22Rv1 (cell line): ENCODE data around the gene LNX2.
"Not testable (repeated sequence)": the region's sequence is repeated elsewhere in the genome, so short reads cannot be mapped to it uniquely, and the experiment has no call there.

Experiments
- H3K27ac ChIP-seq: fragments of 450-650 bp; 2 replicates; pipeline ENCODE4 v1.5.1; 2017
- ZFX ChIP-seq: fragments of 450-650 bp; IDR thresholded peaks from 2 replicates; pipeline ENCODE4 v1.6.1; 2017; ENCODE audit warnings: antibody characterized with exemption, borderline replicate concordance
- TF ChIP-seq, protein P1 (sequence below): fragments of 450-650 bp; IDR thresholded peaks from 2 replicates; pipeline ENCODE4 v1.5.1; 2017; ENCODE audit warnings: mild to moderate bottlenecking

Gene LNX2

DNA sequence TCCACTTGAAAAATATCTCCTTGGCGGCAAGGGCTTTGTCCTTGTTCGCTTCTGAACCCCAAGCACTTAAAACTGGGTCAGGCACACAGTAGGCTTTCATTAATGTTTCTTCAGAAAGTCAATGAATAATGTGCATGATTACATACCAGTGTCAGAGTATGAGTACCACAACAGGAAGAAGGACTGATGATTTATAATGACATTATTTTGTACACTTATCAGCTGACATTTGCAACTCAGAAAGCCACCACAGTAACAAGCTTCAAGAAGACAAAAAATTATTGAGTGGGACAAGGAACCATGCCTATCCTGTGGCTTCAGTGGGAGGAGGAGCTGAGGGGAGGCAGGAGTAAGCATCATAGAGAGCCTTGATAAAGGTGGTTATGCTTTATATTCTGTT lies 11.3 kb upstream of the LNX2 start:
- TF ChIP-seq, protein P1, sequence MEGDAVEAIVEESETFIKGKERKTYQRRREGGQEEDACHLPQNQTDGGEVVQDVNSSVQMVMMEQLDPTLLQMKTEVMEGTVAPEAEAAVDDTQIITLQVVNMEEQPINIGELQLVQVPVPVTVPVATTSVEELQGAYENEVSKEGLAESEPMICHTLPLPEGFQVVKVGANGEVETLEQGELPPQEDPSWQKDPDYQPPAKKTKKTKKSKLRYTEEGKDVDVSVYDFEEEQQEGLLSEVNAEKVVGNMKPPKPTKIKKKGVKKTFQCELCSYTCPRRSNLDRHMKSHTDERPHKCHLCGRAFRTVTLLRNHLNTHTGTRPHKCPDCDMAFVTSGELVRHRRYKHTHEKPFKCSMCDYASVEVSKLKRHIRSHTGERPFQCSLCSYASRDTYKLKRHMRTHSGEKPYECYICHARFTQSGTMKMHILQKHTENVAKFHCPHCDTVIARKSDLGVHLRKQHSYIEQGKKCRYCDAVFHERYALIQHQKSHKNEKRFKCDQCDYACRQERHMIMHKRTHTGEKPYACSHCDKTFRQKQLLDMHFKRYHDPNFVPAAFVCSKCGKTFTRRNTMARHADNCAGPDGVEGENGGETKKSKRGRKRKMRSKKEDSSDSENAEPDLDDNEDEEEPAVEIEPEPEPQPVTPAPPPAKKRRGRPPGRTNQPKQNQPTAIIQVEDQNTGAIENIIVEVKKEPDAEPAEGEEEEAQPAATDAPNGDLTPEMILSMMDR, result no peak
- TF ChIP-seq ZFX, result no peak
- no peak overlapping the region for H3K27ac ChIP-seq

DNA sequence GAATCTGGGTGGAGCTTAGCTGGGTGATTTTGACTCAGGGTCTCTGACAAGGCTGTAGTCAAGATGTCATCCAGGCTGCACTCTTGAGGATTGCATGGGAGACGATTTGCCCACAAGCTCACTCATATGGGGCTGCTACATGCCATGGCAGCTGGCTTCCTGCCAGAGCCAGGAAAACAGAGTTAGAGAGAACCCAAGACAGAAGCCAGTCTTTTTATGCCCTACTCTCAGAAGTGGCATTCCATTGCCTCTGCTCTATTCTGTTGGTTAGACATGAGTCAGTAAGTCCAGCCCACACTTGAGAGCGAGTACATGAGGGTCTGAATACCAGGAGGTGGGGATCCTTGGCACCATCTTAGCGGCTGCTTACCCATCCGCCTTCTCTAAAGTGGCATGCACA lies 10.8 kb upstream of the LNX2 start:
- TF ChIP-seq, protein P1, result no peak
- TF ChIP-seq ZFX, result no peak
- H3K27ac ChIP-seq, result no peak overlapping the region

GRCh38 chr13:27628766-27629165 lies 8.4 kb upstream of the LNX2 start:
- H3K27ac ChIP-seq, result not testable (repeated sequence)

GRCh38 chr13:27628081-27628480 lies 7.8 kb upstream of the LNX2 start:
- TF ChIP-seq, protein P1, result no peak
- TF ChIP-seq ZFX, result no peak
- no peak overlapping the region for H3K27ac ChIP-seq

GRCh38 chr13:27627380-27627779 lies 7.1 kb upstream of the LNX2 start:
- no peak overlapping the region for H3K27ac ChIP-seq
- no peak for TF ChIP-seq ZFX
- TF ChIP-seq, protein P1, result no peak

- TF ChIP-seq, protein P1, result no peak
- no peak for TF ChIP-seq ZFX
- no peak overlapping the region; the same call in 1 of the 2 replicates for H3K27ac ChIP-seq
Observed at GRCh38 chr13:27625839-27626238, 5.5 kb upstream of the LNX2 start.

DNA sequence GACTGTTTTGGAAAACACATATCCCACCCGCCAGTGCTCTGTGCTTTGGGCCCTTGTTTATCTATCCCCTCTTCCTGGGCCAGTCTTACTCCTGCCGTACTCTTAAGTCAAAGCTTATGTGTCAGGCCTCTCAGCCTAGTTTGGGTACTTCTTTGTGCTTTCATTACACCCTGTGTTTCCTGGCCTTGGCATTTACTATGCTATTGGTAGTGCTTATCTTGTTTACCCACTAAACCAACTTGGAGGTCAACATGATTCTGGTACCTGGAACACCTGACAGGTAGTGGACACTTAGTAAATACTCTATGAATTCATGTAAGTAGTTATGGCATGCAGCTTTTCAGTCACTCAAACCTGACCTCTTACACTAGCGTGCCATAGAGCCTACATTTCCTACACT lies 3.7 kb upstream of the LNX2 start:
- no peak overlapping the region for H3K27ac ChIP-seq
- no peak for TF ChIP-seq ZFX
- TF ChIP-seq, protein P1, result no peak

GRCh38 chr13:27622881-27623280 lies 2.6 kb upstream of the LNX2 start:
- TF ChIP-seq ZFX, result no peak
- TF ChIP-seq, protein P1, result no peak
- no peak overlapping the region; the same call in 1 of the 2 replicates for H3K27ac ChIP-seq
